ENCODE measurements around the gene ABRAXAS1. TPM values are rescaled to one million over a fixed set of nuclear protein-coding genes. Genes with fewer than 3 reads are reported as not detected.

The ABRAXAS1 gene
- total RNA-seq, 1 donor from 2014 or later = 64.2 TPM

DNA sequence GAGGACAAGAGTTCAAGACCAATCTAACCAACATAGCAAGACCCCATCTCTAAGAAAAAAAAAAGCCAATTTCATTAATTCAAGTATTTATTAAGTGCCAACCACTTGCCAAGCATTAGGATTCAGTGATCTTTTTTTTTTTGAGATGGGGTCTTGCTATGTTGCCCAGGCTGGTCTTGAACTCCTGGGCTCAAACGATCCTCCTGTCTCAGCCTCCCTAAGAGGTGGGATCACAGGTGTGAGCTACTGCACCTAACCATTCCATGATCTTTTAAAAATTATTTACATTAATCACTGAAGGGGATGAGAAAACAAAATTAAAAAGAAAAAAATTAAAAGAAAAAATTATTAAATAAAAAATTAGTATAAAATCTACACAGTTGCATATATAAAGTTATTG, 53.7 kb downstream of the ABRAXAS1 start:
- no peak overlapping the region for H3K4me2 ChIP-seq
- H3K27me3 ChIP-seq = no peaks in the 10 kb centered on the region
- H3K9me3 ChIP-seq (ENCODE audit: low read depth) = no peaks in the 10 kb centered on the region
- peaks cover 2% of the 10 kb centered on the region for H3K36me3 Mint-ChIP-seq
- H3K36me3 ChIP-seq = no peaks in the 10 kb centered on the region
- H3K4me3 ChIP-seq = no peak overlapping the region
- H2AFZ ChIP-seq (replicated peaks) = no peak overlapping the region
- H3K9me3 Mint-ChIP-seq = no peaks in the 10 kb centered on the region
- no peaks in the 10 kb centered on the region for H3K4me1 Mint-ChIP-seq
- H3K27ac Mint-ChIP-seq = no peak overlapping the region
- H3K27ac ChIP-seq = no peak overlapping the region
- no peak for DNase-seq (ENCODE audit: low spot score)
- TF ChIP-seq, protein P1, sequence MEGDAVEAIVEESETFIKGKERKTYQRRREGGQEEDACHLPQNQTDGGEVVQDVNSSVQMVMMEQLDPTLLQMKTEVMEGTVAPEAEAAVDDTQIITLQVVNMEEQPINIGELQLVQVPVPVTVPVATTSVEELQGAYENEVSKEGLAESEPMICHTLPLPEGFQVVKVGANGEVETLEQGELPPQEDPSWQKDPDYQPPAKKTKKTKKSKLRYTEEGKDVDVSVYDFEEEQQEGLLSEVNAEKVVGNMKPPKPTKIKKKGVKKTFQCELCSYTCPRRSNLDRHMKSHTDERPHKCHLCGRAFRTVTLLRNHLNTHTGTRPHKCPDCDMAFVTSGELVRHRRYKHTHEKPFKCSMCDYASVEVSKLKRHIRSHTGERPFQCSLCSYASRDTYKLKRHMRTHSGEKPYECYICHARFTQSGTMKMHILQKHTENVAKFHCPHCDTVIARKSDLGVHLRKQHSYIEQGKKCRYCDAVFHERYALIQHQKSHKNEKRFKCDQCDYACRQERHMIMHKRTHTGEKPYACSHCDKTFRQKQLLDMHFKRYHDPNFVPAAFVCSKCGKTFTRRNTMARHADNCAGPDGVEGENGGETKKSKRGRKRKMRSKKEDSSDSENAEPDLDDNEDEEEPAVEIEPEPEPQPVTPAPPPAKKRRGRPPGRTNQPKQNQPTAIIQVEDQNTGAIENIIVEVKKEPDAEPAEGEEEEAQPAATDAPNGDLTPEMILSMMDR (IDR thresholded peaks at IDR 0.05) = no peak
- TF ChIP-seq EZH2 (IDR thresholded peaks at IDR 0.05) (no peak), EZH2phosphoT487 (IDR thresholded peaks at IDR 0.05) (no peak)
- H3K4me3 Mint-ChIP-seq = no peak overlapping the region
- no peaks in the 10 kb centered on the region for H3K4me1 ChIP-seq
- H4K20me1 ChIP-seq (ENCODE audit: low read depth) = no peaks in the 10 kb centered on the region
- no peaks in the 10 kb centered on the region for H3F3A ChIP-seq (ENCODE audit: low read depth)
- no peak overlapping the region for H3K9ac ChIP-seq
- no peaks in the 10 kb centered on the region for H3K27me3 Mint-ChIP-seq (ENCODE audit: insufficient read depth, low read depth)
- no peaks in the 10 kb centered on the region for H3K79me2 ChIP-seq (ENCODE audit: low read depth)

DNA sequence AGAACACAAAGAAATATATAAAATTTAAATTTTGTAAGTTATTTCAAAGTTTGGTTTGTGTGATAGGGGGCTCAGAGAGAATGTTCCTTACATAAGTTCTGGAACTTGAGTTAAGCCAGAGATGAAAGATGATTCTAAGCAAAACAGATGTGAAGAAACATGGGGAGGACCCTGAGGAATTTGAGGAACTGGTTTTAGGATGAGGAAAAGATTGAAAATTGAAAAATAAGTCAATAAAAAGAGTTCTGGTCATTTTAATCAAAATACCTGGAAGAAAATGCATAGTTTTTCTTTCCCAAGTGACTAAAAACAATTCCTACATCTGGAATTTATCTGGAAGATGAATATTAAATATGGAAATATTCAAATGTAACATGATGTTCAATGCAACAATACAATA, 66.7 kb downstream of the ABRAXAS1 start:
- Histone ChIP-seq H2AFZ (replicated peaks) (no peak overlapping the region), H3K9me3 (ENCODE audit: low read depth) (no peaks in the 10 kb centered on the region), H3K9ac (no peak overlapping the region), H3K4me1 (no peaks in the 10 kb centered on the region), H3K4me3 (no peak overlapping the region), H3K27me3 (no peaks in the 10 kb centered on the region), H3F3A (ENCODE audit: low read depth) (no peaks in the 10 kb centered on the region), H3K79me2 (ENCODE audit: low read depth) (no peaks in the 10 kb centered on the region), H4K20me1 (ENCODE audit: low read depth) (no peaks in the 10 kb centered on the region), H3K36me3 (no peaks in the 10 kb centered on the region), H3K4me2 (no peak overlapping the region), H3K27ac (no peak overlapping the region)
- Mint-ChIP-seq H3K27ac (no peak overlapping the region), H3K9me3 (no peaks in the 10 kb centered on the region), H3K27me3 (ENCODE audit: insufficient read depth, low read depth) (no peaks in the 10 kb centered on the region), H3K36me3 (peaks cover 8% of the 10 kb centered on the region), H3K4me3 (no peak overlapping the region), H3K4me1 (no peaks in the 10 kb centered on the region)
- TF ChIP-seq EZH2phosphoT487 (IDR thresholded peaks at IDR 0.05) = no peak
- TF ChIP-seq, protein P1 (IDR thresholded peaks at IDR 0.05) = no peak
- no peak for TF ChIP-seq EZH2 (IDR thresholded peaks at IDR 0.05)
- no peak for DNase-seq (ENCODE audit: low spot score)

DNA sequence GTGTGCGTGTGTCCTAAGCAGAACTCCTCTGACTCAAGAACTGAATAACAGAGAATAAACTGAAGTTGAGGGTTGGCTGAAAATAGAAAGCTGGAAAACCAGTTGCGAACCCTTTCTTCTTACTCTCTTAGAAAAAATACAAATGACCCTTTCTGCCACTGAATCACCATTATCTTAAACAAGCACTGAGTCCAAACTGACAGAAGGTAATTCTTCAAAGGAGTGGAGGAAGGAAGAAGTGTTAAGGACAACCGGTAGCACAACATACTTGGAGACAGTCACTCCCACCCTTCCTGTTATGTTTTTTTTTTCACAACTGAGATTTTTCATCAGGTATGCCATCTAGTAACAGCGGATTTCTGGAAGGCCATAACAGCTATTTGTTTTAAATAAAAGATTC, 67.3 kb downstream of the ABRAXAS1 start:
- Histone ChIP-seq H3K9me3 (ENCODE audit: low read depth) (no peaks in the 10 kb centered on the region), H3K4me3 (no peak overlapping the region), H3F3A (ENCODE audit: low read depth) (no peaks in the 10 kb centered on the region), H3K79me2 (ENCODE audit: low read depth) (no peaks in the 10 kb centered on the region), H3K9ac (no peak overlapping the region), H3K4me2 (no peak overlapping the region), H4K20me1 (ENCODE audit: low read depth) (no peaks in the 10 kb centered on the region), H3K27ac (no peak overlapping the region), H2AFZ (replicated peaks) (no peak overlapping the region), H3K27me3 (no peaks in the 10 kb centered on the region), H3K36me3 (no peaks in the 10 kb centered on the region), H3K4me1 (no peaks in the 10 kb centered on the region)
- Mint-ChIP-seq H3K27me3 (ENCODE audit: insufficient read depth, low read depth) (no peaks in the 10 kb centered on the region), H3K27ac (no peak overlapping the region), H3K4me3 (no peak overlapping the region), H3K4me1 (no peaks in the 10 kb centered on the region), H3K9me3 (no peaks in the 10 kb centered on the region), H3K36me3 (peaks cover 8% of the 10 kb centered on the region)
- no peak for TF ChIP-seq EZH2 (IDR thresholded peaks at IDR 0.05)
- no peak for TF ChIP-seq EZH2phosphoT487 (IDR thresholded peaks at IDR 0.05)
- TF ChIP-seq, protein P1 (IDR thresholded peaks at IDR 0.05) = no peak
- no peak for DNase-seq (ENCODE audit: low spot score)

All from neural progenitor cell (in vitro differentiated cells).